GM18873 (cell line): ENCODE measurements around the gene NF1.
"Not testable (repeated sequence)": the region's sequence is repeated elsewhere in the genome, so short reads cannot be mapped to it uniquely, and the experiment has no call there.

Experiments used
- ATAC-seq: cut with Tn5 transposase; IDR thresholded peaks from one replicate; pipeline ENCODE4 v1.9.1; 2021; ENCODE audit warnings: mild to moderate bottlenecking, moderate library complexity, moderate number of reproducible peaks; ENCODE audit not compliant: unreplicated experiment, low FRiP score

NF1 gene

DNA sequence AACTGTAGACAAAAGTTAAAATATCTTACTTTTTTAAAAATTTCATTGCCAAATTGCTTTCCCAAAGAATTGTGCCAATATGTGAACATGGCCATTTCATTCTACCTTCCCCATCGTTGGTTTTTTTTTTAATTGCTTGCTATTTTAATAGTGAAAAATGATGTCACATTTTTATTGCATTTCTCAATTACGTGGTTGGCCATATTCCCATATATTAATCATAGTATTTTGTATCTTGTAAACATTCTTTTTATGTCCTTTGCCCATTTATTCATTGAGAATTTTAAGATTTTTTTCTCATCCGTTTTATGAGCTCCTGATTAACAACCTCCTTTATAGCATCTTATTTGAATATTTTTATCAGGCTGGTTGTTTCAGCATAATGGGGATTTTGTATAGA, 195.0 kb downstream of the NF1 start:
- no peak for ATAC-seq

DNA sequence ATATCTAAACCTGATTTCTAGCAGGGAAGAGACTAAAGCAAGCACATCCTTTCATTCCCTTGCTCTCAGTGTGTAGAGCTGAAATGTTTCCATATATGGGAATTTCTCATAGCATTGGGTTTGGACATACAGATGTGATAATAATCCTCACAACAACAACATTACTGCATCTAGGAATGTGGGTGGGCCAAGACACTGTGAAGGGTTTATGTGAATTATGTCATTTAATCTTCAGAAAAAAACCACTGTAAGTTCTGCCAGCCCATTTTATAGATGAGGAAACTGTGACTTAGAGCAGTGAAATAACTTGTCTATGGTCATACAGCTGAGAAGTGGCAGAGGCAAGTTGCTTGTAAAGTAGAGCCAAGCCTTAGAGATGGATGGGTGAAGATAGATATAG, 197.0 kb downstream of the NF1 start:
- ATAC-seq, result no peak

DNA sequence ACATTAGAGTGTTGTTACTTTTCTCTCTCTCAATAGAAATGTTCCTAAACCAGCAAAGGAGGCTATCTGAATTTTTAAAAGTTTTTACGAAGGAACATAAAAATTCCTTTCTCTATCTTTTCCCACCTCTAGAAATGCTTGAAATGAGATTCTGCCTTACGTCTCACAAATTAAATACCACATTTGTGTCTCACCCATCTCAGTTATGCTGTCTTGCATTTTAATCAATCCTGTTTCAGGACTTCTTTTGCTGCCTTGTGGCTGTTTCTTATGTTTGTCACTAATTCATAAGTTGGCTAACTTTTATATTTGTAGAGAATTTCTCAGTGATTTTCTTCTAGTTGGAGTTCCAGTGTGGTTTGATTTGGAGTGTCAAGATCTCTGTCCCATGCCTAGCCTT, 198.8 kb downstream of the NF1 start:
- ATAC-seq, result no peak

DNA sequence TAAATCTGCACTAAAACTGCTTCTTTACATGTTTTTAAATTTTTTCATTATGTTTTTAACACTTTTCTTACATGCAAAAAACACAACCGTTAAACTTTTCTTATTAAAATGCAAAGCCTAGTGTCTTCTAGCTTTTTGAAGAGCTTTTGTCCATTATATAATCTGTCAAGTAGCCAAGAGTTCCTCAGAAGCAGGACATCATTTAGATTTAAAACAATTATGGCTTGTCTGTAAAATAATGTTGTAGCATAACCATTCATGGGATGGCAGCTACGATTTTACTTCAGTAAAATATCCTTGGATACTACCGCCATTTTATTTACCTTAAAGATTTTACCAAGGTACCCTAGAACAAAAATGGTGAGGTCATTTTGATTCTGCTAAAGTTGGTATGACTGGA, 199.5 kb downstream of the NF1 start:
- ATAC-seq, result no peak

- no peak for ATAC-seq
Measured at GRCh38 chr17:31294820-31295488, 200.2 kb downstream of the NF1 start.

- no peak for ATAC-seq
Measured at GRCh38 chr17:31295489-31295871, 200.7 kb downstream of the NF1 start.

DNA sequence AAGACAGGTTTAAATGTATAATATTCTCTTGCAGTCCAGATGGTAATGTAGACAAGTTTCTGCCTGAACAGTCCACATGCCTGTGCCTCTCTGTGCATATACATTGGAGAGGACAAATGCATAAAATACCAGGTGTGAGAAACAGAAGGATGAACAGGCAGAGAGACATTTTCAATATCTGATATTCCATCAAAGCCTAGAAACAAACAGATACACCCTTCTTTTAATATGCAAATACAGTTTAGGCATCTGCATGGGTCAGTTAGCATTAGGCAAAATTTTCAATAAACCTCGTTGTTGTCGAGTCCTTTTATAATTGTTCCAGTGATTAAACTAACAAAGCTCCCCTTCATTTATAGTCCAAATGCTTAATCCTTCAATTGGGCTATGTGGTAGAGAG, 201.4 kb downstream of the NF1 start:
- no peak for ATAC-seq

GRCh38 chr17:31297090-31297489, 202.3 kb downstream of the NF1 start, which contains the start of gene OMG:
TSS of gene OMG (minus strand) at chr17:31297239. CDS start at chr17:31296331, 908 bp downstream.
- no peak for ATAC-seq

- ATAC-seq, result no peak
Measured at GRCh38 chr17:31299624-31300023, 204.8 kb downstream of the NF1 start.

DNA sequence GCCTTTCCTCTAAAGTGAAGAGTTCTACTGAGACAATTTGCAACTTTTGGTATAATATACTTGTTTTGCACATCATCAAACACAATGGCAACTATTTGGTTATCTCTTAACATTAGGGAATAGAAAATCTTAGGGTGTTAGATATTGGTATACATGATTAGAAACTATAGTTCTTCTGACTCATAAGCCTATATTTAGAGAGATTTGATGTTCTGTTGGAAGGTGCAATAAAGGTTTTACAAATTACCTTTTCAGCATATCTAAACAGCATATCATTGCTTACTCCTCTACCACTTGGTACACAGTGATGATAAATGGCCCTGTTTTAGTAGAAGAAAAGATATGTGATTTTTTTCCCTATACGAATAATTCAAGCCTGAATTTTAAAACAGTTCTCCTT, 212.9 kb downstream of the NF1 start:
- ATAC-seq, result no peak

DNA sequence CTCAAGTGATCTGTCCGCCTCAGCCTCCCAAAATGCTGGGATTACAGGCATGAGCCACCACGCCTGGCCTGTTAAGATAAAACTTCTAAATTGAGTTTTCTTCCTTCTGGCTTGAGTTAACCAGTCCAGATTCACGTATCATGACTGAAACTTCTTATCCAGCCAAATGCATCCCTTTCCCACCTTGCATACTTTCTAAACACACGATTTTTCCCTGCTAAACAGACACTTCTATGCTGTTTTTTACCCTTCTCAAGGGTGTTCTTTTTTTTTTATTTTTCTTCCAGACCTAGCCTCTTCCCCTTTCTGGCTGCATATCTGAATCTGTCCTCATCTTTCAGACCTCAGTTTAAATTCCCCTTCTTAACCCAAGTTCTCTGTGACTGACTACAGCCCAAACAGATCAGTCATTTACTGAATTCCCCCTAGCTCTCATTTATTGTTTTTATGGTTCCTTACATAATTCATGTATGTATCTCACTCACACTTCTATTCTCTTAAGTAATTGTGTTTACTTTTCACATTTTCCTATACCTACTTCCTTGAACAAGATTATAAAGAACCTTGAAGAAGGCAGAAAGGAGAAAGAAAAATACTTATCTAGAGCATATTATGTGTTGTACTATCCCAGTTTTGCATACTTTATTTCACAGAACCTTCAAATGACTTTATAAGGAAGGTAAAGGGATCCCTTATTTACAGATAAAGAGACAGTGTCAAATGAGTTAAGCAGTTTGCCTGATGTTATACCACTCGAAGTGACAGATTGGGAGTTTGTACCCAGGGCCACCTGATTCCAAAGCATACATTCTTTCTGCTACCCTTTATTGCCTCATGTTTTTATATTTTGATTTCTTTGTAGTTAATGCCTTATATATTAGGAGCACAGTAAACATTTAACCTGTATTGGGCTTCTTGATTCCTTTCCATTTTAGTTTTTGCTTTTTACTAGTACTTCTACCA, 213.9 kb downstream of the NF1 start:
- ATAC-seq, result no peak

DNA sequence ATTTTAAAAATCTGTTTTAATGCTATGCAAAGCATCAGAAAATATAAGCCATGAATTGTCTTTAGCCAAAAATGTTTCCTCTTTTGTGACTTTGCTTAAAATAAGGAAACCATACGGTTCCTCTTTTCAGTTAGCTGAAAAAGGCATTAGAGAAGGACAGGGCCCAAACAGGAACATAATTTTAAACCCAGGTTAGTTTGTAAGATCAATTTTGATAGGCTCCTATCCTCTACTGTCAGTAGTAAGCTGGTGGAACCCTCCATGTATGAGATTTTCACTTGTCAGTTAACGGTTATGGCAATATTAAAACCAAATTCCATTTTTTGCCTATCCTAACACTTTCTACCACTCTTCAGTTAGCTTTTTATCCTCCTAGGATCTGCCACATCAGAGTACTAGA, 214.8 kb downstream of the NF1 start:
- ATAC-seq, result no peak

DNA sequence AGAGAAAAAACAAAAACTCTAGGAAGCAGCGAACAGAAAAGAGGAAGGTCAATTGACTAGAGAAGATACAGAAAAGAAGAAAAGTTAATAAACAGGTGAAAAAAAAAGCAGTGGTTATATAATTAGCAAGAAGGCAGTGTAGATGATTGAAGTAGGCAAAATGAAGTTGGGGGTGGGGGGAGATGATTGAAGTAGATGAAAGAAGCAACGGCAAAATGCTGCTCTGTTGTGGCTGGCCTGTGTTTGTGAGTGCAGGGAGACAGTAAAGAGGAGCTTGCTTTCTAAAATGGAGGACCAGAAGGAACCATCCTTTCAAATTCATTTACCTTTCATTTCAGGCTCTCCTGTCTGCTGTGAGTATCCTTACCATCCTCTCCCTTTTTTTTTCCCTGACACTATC, 215.5 kb downstream of the NF1 start:
- ATAC-seq, result no peak

GRCh38 chr17:31310886-31311285, 216.1 kb downstream of the NF1 start:
- no peak for ATAC-seq

DNA sequence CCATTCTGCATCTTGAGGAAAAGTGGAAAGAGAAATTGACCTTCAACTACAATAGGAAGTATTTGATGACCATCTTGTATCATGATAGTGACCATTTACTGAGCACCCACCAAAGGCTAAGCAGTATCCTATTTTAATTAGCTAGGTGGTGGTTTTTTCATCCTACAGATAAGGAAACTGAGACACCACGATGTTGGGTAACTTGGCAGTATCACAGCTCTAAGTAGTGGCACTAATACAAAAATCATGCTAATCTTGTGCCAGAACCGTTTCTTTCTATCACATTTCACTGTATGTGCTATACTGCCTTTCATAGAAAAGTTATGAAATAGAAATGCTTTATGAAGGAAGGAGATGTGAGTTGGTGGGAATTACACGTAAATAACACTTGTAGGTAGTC, 216.7 kb downstream of the NF1 start:
- no peak for ATAC-seq

DNA sequence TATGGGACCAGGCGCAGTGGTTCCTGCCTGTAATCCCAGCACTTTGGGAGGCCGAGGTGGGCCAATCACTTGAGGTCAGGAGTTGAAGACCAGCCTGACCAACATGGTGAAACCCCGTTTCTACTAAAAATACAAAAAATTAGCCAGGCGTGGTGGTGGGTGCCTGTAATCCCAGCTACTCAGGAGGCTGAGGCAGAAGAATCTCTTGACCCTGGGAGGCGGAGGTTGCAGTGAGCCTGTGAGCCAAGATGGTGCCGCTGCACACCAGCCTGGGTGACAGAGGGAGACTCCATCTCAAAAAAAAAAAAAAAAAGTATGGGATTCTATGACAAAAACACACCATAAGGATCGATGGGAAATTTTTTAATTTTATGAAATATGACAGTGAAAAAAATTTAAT, 217.4 kb downstream of the NF1 start:
- ATAC-seq, result not testable (repeated sequence)

DNA sequence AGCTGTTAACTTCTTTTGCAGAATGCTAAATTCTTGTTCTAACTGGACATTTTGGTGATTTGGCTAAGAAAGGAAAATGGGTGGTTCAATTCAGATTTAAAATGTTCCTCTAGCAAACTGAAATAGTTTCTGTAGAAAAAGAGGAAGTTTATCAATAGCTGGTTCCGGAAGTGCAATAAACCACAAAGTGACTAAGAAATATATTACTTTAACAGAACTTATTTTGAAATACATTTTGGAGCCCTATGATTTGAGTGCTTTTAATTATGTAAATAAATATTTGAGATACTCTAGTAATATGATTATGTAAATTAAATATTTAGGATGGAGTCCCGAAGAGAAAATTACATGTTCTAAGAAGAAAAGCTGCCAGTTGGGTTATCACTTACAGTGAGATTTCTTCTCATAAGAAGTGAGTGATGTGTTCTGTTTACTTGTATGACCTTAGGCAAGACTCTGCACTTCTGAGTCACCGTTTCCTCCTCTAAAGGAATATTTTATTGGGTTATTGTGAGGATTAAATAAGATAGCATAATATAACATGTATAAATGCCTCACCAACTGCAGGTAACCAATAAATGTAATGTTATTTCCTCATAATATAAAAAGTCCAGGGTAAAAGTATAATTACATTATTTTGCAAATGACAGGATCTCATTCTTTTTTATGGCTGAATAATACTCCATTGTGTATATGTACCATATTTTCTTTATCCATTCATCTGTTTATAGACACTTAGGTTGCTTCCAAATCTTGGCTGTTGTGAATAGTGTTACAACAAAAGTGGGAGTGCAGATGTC, 219.4 kb downstream of the NF1 start, which contains the start of gene EVI2B:
TSS of gene EVI2B (minus strand) at position 73 of the 800 bp plus-strand sequence. CDS start 8,445 bp downstream, outside the sequence.
- no peak for ATAC-seq

DNA sequence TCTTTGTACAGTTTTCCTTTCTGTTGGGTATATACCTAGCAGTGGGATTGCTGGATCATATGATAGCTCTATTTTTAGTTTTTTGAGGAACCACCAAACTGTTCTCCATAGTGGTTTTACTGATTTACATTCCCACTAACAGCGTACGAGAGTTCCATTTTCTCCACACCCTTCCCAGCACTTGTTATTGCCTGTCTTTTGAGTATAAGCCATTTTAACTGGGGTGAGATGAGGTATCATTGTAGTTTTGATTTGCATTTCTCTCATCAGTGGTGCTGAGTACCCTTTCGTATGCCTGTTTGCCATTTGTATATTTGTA, 220.0 kb downstream of the NF1 start:
- ATAC-seq, result no peak

DNA sequence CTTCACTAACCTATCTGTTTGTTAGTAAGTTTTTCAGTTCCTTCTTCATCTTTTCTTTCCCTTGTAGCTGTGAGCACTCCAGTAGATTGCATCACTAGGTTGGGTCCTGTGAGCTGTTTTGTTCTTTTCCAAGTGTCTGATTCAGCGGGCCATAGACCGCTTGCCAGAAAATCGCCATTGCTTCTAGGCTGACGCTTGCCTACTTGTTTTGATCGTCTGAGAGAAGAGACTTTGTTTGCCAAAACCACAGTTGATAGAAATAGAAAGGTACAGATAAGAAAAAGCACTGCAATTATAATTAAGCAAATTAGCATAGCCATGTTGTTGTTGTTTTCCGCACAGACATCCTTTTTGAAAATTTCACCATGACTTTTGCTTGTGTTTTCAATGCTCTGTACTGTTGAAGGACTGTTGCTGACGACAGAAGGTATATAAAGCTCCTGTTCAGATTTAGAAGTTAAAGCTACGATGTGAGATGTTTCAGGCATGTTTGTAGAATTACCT, 223.6 kb downstream of the NF1 start:
- peak; percentile 33 for ATAC-seq

GRCh38 chr17:31318851-31319661, 224.3 kb downstream of the NF1 start:
- ATAC-seq, result no peak
